SK-N-SH treated with all-trans-retinoic acid at 6 μM for 48 hours (cell line): ENCODE results near the gene CD52.

Experiments
- ATAC-seq: fragments of 200-7000 bp; cut with Tn5 transposase; 3 replicates; pipeline ENCODE4 v1.9.1; 2020; ENCODE audit warnings: mild to moderate bottlenecking, moderate library complexity
- ARNTL ChIP-seq: fragments of 450-650 bp; formaldehyde crosslinking; IDR thresholded peaks from 2 replicates; pipeline ENCODE4 v1.5.0; 2020; ENCODE audit warnings: low read depth, mild to moderate bottlenecking, moderate library complexity, borderline replicate concordance
- BACH2 ChIP-seq: fragments of 250-450 bp; sonication (Bioruptor Pico); IDR thresholded peaks from 2 replicates; pipeline ENCODE4 v1.9.0; 2021; ENCODE audit warnings: mild to moderate bottlenecking, borderline replicate concordance
- CSDC2 ChIP-seq: fragments of 250-450 bp; sonication (Bioruptor Pico); IDR thresholded peaks from 2 replicates; pipeline ENCODE4 v1.5.0; 2020; ENCODE audit warnings: mild to moderate bottlenecking, moderate library complexity
- ESRRG ChIP-seq: fragments of 250-450 bp; sonication (Bioruptor Pico); IDR thresholded peaks from 2 replicates; pipeline ENCODE4 v1.6.1; 2021; ENCODE audit warnings: mild to moderate bottlenecking
- GLIS3 ChIP-seq: fragments of 250-450 bp; sonication (Bioruptor Pico); IDR thresholded peaks from 2 replicates; pipeline ENCODE4 v1.5.0; 2020; ENCODE audit warnings: mild to moderate bottlenecking, moderate library complexity
- ISL1 ChIP-seq: fragments of 250-450 bp; sonication (Bioruptor Pico); IDR thresholded peaks from 2 replicates; pipeline ENCODE4 v2.1.2; 2022; ENCODE audit warnings: mild to moderate bottlenecking, moderate library complexity
- PATZ1 ChIP-seq: fragments of 250-450 bp; sonication (Bioruptor Pico); IDR thresholded peaks from 2 replicates; pipeline ENCODE4 v1.8.0; 2020; ENCODE audit warnings: mild to moderate bottlenecking, moderate library complexity, borderline replicate concordance
- POU6F1 ChIP-seq: fragments of 250-450 bp; sonication (Bioruptor Pico); IDR thresholded peaks from 2 replicates; pipeline ENCODE4 v1.8.0; 2021; ENCODE audit warnings: low read depth, mild to moderate bottlenecking, moderate library complexity, borderline replicate concordance
- PPARA ChIP-seq: fragments of 250-450 bp; sonication (Bioruptor Pico); IDR thresholded peaks from 2 replicates; pipeline ENCODE4 v1.5.0; 2020; ENCODE audit warnings: mild to moderate bottlenecking, borderline replicate concordance
- RARB ChIP-seq: fragments of 250-450 bp; sonication (Bioruptor Pico); IDR thresholded peaks from 2 replicates; pipeline ENCODE4 v1.8.0; 2021; ENCODE audit warnings: mild to moderate bottlenecking, moderate library complexity
- TCF4 ChIP-seq: fragments of 250-450 bp; sonication (Bioruptor Pico); IDR thresholded peaks from 2 replicates; pipeline ENCODE4 v1.8.0; 2021; ENCODE audit warnings: mild to moderate bottlenecking, moderate library complexity, borderline replicate concordance
- TOX ChIP-seq: fragments of 250-450 bp; sonication (Bioruptor Pico); IDR thresholded peaks from 2 replicates; pipeline ENCODE4 v1.8.0; 2021; ENCODE audit warnings: mild to moderate bottlenecking, moderate library complexity, borderline replicate concordance
- ZC3H10 ChIP-seq: fragments of 250-450 bp; sonication (Bioruptor Pico); IDR thresholded peaks from 2 replicates; pipeline ENCODE4 v1.5.1; 2021; ENCODE audit warnings: mild to moderate bottlenecking, moderate library complexity
- ZFP3 ChIP-seq: fragments of 250-450 bp; sonication (Bioruptor Pico); IDR thresholded peaks from 2 replicates; pipeline ENCODE4 v1.5.0; 2020; ENCODE audit warnings: mild to moderate bottlenecking, moderate library complexity
- ZFP30 ChIP-seq: fragments of 450-650 bp; formaldehyde crosslinking; IDR thresholded peaks from 2 replicates; pipeline ENCODE4 v1.5.0; 2022; ENCODE audit warnings: mild to moderate bottlenecking, moderate library complexity
- ZNF565 ChIP-seq: fragments of 450-650 bp; formaldehyde crosslinking; conservative IDR thresholded peaks from 2 replicates; pipeline ENCODE4 v1.5.0; 2020; ENCODE audit warnings: low read depth, mild to moderate bottlenecking, moderate library complexity
- ZNF70 ChIP-seq: fragments of 450-650 bp; formaldehyde crosslinking; IDR thresholded peaks from 2 replicates; pipeline ENCODE4 v1.5.0; 2020; ENCODE audit warnings: mild to moderate bottlenecking, moderate library complexity
- TF ChIP-seq, protein P1 (sequence below): fragments of 250-450 bp; sonication (Bioruptor Pico); IDR thresholded peaks from 2 replicates; pipeline ENCODE4 v1.5.1; 2020; ENCODE audit warnings: low read depth, mild to moderate bottlenecking, moderate library complexity
- TF ChIP-seq, protein P2 (sequence below): fragments of 250-450 bp; sonication (Bioruptor Pico); IDR thresholded peaks from 2 replicates; pipeline ENCODE4 v1.5.1; 2021; ENCODE audit warnings: mild to moderate bottlenecking, moderate library complexity

Gene CD52

DNA sequence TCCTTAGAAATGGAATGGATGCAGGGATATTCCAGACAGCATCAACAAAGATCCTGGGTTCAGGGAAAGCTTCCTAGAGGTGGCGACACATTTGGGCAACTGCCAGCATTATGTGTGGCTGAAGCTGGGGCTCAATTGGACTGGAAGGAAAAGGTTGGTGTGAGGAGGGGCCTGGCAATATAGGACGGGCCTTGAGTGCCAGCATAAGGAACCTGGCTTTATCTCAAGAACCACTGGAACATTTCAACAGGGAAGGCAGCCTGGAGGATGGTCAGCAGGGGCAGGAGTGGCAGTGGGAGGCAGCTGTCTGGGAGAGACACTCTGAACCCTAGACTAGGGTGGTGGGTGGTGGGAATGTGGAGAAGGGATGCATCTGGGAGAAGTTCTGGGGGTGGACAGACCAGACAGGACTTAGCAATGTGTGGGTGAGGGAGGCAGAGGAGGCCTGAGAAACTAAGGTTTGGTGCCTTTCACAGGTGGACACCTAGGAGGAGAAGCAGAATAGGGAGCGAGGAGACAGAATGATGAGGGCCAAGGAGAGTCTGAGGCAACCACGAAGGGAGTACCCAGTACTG is 34.4 kb upstream of the CD52 start:
- ATAC-seq = no peak
- TF ChIP-seq, protein P1, sequence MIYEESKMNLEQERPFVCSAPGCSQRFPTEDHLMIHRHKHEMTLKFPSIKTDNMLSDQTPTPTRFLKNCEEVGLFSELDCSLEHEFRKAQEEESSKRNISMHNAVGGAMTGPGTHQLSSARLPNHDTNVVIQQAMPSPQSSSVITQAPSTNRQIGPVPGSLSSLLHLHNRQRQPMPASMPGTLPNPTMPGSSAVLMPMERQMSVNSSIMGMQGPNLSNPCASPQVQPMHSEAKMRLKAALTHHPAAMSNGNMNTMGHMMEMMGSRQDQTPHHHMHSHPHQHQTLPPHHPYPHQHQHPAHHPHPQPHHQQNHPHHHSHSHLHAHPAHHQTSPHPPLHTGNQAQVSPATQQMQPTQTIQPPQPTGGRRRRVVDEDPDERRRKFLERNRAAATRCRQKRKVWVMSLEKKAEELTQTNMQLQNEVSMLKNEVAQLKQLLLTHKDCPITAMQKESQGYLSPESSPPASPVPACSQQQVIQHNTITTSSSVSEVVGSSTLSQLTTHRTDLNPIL (CRISPR knock-in tag) = no peak
- TF ChIP-seq, all 23 proteins: peak for 0

DNA sequence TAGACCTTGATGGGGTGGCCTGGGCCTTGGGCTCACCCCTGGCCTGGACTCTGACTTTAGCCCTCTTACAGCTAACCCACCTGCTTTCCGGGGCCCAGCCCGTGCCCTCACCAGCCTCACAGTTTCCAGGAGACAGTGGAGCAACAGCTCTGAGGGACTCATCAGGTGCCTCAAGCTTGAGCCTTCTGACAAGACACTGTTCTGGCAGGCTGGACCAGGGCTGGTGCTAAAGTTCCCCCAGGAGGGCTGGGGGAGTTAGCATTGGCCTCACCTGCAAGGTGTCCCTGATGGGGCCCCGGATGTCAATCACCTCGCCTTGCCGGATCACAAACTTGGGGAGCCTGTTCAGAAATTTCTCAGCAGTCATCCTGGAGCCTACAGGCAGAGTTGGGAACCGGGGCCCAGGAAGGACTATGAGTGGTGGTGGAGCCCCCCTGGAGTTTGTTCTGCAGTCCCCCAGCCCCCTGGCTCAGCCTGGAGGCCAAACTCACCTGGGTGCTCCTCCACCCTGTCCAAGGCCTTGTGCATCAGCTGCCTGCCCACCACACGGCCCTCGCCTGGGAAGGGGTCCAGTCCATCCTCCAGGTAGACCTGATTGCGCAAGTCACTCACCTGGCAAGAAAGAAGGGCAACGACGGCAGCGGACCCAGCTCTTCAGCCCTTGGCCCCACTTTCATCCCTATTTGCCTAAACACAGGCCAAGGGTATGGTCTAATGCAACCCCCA is 33.7 kb upstream of the CD52 start:
- no peak for ATAC-seq
- no peak for TF ChIP-seq ZFP30 (CRISPR knock-in tag)
- no peak for TF ChIP-seq ZC3H10 (CRISPR knock-in tag)

- TF ChIP-seq ISL1 (CRISPR knock-in tag) (no peak), BACH2 (CRISPR knock-in tag) (no peak), POU6F1 (CRISPR knock-in tag) (no peak), GLIS3 (CRISPR knock-in tag) (no peak), ZNF70 (CRISPR knock-in tag) (no peak), CSDC2 (CRISPR knock-in tag) (no peak), ARNTL (CRISPR knock-in tag) (no peak), TCF4 (CRISPR knock-in tag) (no peak), PPARA (CRISPR knock-in tag) (no peak), ESRRG (CRISPR knock-in tag) (no peak)
- peak; percentile 69 for ATAC-seq
Measured at GRCh38 chr1:26284597-26285347, 33.0 kb upstream of the CD52 start.

DNA sequence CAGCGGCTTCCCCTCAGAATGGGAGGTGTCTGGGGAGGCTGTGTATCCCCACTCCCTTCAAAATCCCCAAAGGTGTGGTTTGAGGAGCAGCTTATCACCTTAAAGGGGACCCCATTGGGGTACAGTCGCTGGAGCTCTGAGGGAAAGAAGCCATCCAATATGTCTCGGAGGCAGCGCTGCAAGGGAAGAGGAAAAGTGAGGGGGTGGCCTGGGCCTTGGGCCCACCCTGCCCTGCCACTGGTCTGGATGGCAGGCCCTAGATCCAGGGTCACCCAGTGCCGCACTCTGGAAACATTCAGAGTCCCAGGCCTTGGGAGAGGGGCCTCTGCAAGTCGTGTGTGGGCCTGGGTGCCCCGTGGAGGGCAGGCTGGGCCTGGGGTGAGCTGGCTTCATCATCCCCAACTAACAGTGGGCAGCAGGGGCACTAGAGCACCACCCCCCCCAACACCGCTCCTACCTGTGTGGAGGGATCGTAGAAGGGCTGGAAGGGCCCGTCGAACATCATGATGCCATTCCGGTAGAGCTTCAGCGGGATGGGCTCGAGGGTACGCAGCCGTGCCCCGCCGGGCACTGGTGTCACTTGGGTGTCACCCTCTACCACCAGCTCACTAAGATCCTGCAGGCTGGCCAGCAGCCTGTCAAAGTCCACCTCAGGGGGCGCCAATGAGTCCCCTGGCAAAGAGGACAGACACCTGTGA is 32.2 kb upstream of the CD52 start:
- ATAC-seq = peak; percentile 41
- TF ChIP-seq PATZ1 = no peak
- TF ChIP-seq, all 23 proteins: peak for 0

- no peak for ATAC-seq
- TF ChIP-seq BACH2 (CRISPR knock-in tag) (no peak), ZNF565 (CRISPR knock-in tag) (no peak), ZC3H10 (CRISPR knock-in tag) (no peak), PATZ1 (no peak), TCF4 (CRISPR knock-in tag) (no peak), TOX (CRISPR knock-in tag) (no peak), ZFP30 (CRISPR knock-in tag) (no peak), ZNF70 (CRISPR knock-in tag) (no peak), PPARA (CRISPR knock-in tag) (no peak), ESRRG (CRISPR knock-in tag) (no peak), ZFP3 (CRISPR knock-in tag) (no peak), POU6F1 (CRISPR knock-in tag) (no peak), RARB (CRISPR knock-in tag) (no peak)
- TF ChIP-seq, protein P1 (CRISPR knock-in tag) = no peak
- TF ChIP-seq, protein P2, sequence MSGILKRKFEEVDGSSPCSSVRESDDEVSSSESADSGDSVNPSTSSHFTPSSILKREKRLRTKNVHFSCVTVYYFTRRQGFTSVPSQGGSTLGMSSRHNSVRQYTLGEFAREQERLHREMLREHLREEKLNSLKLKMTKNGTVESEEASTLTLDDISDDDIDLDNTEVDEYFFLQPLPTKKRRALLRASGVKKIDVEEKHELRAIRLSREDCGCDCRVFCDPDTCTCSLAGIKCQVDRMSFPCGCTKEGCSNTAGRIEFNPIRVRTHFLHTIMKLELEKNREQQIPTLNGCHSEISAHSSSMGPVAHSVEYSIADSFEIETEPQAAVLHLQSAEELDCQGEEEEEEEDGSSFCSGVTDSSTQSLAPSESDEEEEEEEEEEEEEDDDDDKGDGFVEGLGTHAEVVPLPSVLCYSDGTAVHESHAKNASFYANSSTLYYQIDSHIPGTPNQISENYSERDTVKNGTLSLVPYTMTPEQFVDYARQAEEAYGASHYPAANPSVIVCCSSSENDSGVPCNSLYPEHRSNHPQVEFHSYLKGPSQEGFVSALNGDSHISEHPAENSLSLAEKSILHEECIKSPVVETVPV = no peak
- TF ChIP-seq, all 23 proteins: peak for 0
Measured at GRCh38 chr1:26286064-26286416, 31.7 kb upstream of the CD52 start.
